ENCODE measurements around the gene CTIF.
"Not testable (repeated sequence)": the region's sequence is repeated elsewhere in the genome, so short reads cannot be mapped to it uniquely, and the experiment has no call there.

CTIF gene

DNA sequence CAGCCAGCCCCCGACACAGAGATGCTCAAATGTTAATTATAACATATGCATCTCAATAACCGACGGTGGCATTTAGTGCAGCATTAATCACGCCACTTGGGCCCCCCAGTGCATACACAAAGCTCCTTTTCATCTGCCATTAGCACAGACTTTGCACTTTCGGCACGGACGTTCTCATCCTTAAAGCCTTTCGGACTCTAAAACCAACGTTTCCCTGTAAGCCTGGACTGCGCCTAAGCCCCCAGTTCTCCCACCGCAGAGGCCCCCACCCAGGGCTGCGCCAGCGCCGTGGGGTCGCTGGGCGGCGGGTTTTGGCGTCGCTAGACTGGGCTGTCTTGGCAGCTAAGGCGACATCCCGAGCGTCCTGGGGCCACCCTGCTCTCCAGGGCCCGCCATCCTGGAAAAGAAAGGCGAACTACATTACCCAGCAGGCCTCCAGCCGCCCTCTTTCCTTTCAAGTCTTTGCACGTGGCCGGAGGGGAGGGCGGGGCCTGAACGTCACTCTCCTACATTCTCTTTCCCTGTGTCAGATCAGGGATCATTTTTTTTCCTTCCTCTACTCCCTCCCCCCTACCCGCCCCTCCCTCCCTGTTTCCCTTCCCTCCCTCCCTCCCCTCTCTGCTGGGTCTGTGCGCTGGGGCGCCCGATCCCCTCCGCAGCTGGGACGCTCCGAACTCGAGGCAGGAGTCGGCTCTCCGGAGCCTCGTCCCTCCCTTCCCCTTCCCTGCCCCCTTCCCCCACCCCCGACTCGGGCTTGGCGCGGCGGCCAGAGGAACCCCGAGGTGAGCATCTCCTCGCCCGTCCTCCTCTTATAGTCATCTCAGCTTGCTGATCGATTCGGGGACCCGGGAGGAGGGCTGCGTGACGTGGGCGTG lies at the start of gene CTIF:
CTIF (plus strand) TSS at position 501 of the 875 bp plus-strand sequence. CDS start 80,535 bp downstream, outside the sequence.
- DNase-seq (ENCODE audit: low read depth), result peak; percentile 96

DNA sequence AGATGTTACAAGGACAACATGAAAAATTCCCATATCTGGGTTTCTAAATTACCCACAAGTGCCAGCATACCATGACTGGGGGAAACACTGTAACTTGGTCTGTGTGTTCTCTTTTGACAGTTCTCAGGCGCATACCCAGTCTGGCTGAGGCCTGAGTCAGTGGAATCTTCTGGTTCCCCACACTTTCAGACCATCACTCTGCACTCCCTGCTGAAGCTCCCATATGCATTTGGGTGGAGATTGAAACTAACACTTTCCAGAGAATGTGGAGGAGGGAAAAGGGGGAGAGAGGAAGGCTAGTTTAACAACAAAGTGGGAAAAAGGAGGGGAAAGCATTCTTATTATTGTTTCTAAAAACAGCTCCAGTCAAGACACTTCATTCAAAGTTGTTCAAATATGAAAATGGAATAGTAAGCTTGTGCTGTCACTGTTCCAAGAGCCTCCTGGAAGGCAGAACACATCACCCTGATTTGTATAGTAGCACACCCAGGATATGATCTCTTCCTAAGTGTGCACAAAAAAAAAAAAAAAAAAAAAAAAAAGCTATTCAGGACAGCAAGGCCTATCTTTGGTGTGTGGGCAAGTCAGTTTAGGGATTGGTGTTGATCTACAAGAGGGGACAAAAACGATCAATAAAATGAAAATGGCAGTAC lies 48.1 kb upstream of the CTIF start:
- no peak for DNase-seq (ENCODE audit: low read depth)

DNA sequence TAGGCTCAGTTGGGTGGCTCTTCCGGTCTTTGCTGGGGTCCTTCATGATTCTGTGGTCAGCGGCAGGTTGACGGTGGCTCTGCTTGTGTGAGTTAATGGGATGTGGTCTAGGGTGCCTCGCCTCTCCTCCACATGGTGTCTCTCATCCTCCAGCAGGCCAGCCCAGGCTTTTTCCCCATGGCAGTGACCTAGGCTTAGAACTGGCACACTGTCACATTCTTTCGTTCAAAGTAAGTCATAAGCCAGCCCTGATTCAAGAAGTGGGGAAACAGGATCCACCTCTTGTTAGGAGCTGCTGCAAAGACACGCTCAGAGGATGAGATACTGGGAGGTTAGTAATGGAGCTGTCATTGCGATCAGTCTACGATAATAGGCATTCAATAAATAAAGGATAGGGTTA lies 46.0 kb upstream of the CTIF start:
- no peak for DNase-seq (ENCODE audit: low read depth)

DNA sequence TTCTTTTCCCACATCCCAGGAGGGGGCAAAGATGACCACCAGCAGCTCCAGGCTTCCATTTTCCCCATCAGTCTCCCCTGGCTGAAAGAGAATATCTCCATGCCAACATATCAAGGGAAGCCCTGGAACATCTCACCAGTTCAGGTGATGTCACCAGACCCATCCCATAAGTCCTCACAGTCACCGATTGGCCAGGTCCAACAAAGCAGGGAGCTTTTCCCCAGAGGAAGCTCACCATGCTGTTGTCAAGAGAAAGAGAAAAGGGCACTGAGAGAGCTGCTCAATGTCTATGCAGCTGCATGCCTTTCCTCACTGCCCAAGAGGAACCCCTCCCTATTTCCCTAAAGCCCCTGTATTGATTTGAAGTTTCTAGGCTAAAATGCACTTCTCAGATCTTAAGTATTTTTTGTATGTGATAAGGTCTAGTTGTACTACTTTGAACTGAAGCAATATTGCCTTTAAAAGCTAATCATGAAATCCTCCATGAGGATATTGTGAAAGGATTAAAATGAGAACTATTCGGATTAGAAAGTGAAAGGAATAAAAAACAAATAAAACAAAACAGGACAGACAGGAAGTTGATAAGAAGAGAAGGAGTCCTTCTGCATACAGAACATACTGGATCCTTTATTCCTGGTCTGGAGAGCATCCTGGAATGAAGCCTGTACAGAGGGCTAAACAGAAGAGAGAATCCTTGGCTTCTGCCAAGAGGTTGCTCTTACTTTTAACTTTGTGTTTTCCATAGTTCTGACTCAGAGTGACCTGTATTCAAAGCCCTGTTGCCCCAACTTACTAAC lies 45.2 kb upstream of the CTIF start:
- DNase-seq (ENCODE audit: low read depth), result no peak

DNA sequence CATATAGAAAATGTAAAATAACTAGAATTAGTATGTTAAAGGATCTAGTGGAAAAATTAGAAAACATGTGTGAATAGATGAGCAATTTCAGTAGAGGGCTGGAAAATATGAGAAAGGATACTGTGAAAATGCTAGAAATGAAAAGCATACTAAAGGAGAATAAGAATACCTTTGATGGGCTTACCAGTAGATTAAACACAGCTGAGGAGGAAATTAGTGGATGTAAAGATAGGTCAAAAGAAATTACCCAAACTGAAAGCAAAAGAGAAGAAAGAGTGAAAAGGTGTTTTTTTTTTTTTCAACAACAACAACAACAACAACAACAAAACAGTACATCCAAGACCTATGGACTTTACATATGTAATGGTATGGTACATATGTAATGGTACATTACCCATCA lies 41.0 kb upstream of the CTIF start:
- no peak for DNase-seq (ENCODE audit: low read depth)

DNA sequence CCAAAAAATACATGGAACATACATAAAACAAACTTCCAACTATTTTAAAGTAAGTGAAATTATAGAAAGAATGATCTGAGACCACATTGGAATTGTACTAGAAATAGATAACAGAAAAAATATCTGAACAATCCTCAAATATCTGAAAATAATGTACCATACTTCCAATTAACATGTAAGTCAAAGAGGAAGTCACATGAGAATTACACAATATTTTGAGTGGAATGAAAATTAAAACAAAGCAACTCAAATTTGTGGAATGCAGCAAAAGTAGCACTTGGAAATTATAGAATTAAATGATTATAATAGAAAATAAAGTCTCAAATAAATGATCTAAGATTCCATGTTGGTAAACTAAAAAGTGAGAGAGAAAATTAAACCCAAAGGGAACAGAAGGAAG lies 38.3 kb upstream of the CTIF start:
- DNase-seq (ENCODE audit: low read depth), result no peak

DNA sequence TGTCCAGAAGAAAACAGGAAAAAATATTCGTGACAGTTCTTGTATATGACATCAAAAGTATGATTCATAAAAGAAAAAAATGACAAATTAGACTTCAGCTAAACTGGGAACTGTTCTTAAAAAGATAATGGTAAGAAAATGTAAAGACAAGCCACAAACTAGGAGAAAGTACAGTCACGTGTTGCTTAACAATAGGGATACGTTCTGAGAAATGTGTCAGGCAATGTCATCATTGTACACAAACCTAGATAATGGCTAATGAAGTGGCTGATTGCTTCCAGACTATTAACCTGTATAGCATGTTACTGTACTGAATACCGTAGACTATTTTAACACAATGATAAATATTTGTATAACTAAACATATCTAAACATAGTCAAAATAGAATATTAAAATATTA lies 35.9 kb upstream of the CTIF start:
- no peak for DNase-seq (ENCODE audit: low read depth)

DNA sequence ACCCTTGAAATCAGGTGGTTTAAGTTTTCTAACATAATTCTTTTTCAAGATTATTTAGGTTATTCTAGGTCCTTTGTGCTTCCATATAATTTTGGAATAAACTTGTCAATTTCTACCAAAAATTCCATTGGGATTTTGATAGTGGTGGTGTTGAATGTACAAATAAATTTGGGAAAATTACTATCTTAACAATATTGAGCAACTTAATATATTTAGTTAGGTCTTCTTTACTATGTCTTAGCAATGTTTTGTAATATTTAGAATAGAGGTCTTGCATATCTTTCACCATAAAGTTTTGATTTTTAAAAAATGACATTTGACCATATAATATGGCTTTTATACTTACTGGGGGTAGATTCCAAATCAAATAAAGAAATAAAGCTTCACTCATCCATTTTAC lies 34.0 kb upstream of the CTIF start:
- no peak for DNase-seq (ENCODE audit: low read depth)

DNA sequence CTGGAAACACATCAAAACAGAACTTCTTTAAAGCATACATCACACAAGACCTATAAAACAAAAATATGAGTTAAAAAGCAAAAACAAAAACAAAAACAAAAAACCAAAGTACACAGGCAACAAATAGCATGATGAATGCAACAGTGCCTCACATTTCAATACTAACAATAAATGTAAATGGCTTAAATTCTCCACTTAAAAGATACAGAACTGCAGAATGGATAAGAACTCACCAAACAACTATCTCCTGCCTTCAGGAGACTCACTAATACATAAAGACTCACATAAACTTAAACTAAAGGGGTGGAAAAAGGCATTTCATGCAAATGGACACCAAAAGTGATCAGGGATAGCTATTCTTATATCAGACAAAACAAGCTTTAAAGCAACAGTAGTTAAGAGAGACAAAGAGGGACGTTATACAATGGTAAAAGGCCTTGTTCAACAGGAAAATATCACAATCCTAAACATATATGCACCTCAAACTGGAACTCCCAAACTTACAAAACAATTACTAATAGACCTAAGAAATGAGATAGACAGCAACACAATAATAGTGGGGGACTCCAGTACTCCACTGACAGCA lies 31.8 kb upstream of the CTIF start:
- not testable (repeated sequence) for DNase-seq (ENCODE audit: low read depth)

DNA sequence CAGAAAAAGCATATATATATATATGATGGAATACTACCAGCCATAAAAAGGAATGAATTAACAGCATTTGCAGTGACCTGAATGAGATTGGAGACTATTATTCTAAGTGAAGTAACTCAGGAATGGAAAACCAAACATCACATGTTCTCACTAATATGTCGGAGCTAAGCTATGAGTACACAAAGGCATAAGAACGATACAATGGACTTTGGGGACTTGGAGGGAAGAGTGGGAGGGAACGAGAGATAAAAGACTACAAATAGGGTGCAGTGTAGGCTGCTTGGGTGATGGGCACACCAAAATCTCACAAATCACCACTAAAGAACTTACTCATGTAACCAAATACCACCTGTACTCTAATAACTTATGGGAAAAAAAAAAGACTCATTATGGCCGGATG lies 26.3 kb upstream of the CTIF start:
- not testable (repeated sequence) for DNase-seq (ENCODE audit: low read depth)

DNA sequence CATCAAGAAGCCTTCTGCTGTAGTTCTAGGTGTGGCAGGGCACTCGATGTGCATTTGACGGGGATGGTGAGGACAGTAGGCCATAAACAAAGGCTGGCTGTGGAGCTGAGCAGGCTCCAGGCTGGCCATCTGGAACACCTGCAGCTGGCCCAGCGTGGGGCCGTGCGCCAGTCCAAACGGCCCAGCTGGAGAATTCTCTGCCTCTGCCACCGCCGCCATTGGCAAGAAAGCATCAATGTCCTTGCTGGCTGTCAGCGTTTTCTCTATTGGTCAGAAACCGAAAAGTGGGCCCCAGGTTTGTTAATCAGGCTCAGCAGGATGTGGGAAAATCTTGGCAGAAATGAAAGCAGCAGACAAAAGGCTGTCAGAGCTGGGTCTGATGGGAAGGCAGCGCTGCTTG lies 24.0 kb upstream of the CTIF start:
- DNase-seq (ENCODE audit: low read depth), result no peak

DNA sequence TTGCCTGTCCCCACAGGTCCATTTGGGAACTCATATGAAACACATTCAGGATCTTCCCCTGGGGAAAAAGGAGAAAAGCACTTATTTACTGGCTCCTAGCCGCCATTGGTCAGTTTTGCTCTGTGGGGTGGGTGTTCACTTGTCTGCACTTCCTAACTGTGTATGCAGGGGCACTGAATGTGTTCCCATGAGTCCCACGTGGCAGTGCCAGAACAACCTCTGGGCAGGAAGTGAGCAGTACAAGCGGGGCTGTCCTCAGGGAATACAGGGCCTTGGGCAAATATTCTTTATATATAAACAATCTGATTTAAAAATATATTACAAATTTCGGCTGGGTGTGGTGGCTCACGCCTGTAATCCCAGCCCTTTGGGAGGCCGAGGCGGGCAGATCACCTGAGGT lies 21.8 kb upstream of the CTIF start:
- DNase-seq (ENCODE audit: low read depth), result no peak

DNA sequence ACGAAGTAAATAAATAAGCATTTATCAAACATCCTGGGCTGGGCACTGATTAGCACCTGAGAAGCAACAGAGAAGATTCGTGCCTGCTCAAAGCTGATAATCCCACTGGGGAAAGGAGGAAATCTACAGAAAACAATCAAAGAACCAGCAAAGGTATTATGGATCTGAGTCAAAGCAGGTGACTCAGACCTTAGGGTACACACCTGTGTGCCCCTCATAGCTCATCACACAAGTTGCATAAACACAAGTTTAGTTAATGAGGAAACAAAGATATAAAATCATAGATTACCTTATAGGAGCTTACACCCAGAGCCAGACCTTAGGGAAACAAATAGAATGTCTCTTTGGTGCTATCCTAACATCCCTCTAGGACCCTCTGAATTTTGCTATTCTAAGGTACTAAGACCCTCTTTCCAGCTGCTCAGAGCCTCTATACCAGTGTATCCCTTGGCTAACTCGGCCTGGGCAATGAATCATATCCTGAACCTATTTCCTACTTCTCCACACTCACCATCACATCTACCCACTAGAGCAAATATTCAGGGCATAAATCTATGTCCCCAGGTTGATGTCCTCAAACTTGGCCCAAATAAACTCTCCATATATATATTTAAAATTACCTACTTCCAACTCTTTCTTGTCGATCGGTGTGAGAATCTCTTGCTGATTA lies 19.3 kb upstream of the CTIF start:
- no peak for DNase-seq (ENCODE audit: low read depth)

DNA sequence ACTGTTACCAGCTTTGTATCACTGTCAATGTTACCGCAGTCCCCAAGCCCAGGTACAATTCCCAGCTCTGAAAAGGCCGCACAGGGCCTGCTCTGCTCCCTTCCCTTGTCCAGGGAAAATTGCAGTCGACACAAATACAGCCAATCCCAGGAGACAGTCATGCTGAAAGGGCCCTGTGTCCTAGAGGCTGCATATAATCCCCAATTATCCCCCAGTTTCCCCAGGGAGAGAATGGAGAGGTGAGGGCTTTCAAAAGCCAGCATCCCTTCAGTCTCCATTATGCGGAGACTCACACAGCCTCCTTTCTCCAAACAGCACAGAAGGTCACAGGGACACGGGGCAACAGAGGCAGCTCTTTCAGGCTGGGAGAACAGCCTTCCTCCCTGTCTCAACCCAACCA lies 17.1 kb upstream of the CTIF start:
- DNase-seq (ENCODE audit: low read depth), result no peak

DNA sequence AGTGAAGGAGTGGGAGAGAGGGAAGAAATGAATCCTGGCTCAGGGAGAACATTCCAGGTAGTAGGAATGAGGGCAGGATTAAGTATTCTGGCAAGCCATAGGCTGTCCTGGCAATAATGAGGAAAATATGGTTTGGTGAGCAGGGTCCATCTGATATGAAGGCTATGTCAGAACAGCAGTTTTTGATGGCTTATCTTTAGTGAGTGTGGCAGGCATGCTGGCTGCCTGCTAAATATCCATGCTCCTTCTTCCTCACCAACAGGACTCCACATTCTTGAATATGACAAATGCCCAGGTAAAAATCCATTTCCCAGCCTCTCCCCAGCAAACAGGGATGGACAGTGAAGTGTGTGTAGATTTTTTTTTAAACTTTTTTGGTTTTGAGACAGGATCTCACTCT lies 13.2 kb upstream of the CTIF start:
- no peak for DNase-seq (ENCODE audit: low read depth)

DNA sequence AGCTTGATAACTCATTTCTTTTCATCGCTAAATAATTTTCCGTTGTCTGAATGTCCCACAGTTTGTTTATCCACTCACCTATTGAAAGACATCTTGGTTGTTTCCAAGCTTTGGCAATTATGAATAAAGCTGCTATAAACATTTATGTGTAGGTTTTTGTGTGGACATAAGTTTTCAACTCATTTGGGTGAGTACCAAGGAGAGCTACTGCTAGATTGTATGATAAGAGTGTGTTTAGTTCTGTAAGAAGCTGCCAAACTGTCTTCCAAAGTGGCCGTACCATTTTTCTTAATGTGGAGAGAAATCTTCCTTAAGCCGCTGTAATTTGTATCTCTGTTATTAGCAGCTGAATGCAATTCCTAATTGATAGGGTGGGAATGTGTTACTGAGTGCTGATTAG lies 11.4 kb upstream of the CTIF start:
- DNase-seq (ENCODE audit: low read depth), result no peak

DNA sequence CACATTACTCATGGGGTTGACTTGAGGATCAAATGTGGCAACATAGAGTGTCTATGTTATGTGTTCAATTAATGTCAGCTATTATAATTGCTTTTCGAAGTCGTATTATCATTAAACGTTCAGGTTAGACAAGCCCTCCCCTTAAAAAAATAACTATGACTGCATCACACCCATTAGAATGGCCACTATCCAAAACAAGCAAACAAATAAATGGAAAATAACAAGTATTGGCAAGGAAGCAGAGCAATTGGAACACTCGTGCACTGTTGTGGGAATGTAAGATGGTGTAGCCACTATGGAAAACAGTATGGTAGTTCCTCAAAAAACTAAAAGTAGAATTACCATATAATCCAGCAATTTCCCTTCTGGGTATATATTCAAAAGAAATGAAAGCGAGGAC lies 10.0 kb upstream of the CTIF start:
- DNase-seq (ENCODE audit: low read depth), result no peak

DNA sequence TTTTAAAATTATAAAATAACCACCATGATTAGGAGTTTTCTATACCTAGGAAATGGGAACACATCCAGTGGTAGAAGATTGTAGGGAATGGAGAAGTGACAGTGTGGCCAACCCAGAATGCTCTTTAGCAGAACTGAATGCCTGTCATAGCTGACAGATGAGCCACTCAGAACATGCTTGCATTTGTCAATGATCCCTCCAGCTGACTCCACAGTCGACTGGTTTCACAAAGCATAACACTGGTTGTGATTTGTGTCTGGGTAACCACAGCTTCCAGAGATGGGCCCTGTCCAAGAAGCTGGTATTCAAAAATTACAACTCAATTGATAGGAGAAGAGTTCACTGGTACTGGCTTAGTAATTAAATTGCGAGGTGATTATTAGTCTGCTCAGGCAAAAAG lies 9.0 kb upstream of the CTIF start:
- peak; percentile 81 for DNase-seq (ENCODE audit: low read depth)

DNA sequence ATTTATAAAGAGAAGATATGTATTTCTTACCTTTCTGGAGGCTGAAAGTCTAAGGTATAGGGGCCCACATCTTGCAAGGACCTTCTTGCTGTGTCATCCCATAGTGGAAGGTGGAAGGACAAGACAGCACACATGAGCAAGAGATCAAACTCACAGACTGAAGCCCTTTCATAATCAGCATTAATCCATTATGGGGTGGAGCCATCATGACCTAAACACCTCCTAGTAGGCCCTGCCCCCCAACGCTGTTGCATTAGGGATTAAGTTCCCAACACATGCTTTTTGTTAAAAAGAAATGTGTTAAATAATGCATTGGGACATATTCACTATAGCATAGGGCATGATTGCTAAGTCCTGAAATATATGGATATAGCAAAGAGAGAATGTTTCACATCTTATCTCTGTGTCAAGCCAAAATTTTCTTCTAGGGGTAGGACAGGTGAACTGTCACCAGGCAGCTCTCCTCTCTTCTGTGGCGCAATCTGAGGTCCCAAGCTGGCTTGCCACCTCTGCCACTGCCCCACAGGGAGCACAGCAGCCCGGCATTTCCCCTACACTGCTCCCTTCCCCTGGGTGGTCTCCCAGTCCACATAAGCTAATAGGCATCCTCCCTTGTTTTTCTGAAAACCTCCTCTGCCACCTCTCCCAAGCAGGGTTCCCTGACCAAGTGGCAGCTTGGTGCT lies 8.3 kb upstream of the CTIF start:
- peak; percentile 31 for DNase-seq (ENCODE audit: low read depth)

DNA sequence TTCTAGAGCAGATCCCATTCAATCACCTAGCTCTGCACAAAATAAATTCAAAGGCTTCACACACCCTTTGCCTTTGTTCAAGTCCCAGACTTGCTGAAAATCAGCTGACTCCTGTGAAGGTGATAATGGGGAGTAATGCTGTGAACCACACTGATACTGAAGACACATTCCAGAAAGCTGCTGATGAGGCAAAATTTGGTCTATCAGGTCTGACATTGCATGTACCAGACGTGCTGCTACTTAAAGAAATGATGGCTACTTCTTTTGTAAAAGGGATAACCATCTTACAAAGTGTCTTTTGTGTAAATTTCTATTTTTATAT lies 7.8 kb upstream of the CTIF start:
- no peak for DNase-seq (ENCODE audit: low read depth)

DNA sequence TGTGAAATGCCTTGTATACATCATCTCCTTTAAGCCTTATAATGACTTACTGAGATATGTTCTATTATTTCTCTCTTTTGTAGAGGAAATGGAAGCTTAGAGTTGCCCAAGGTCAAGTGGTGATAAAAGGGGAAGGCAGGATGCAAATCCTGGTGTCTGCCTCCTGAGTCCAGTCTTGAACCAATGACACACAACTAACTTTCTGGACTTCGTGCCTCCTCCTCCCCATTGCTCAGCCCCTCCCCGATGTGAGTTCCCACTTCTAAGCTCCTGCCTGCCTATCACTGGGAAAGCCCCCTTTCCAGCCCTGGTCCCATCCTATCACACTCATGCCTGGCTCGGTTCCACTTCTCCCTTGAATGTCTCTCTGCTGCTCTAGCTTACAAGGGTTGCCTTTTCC lies 6.9 kb upstream of the CTIF start:
- no peak for DNase-seq (ENCODE audit: low read depth)

All from fibroblast of gingiva (primary cell).